HCT116 (cell line): ENCODE results near the gene QRICH2. TPM values are rescaled to one million over a fixed set of nuclear protein-coding genes. Genes with fewer than 3 reads are reported as not detected.
"Not testable (repeated sequence)": the region's sequence is repeated elsewhere in the genome, so short reads cannot be mapped to it uniquely, and the experiment has no call there.

ENCODE experiments used
- ATAC-seq: fragments of 200-7000 bp; cut with Tn5 transposase; 2 replicates; pipeline ENCODE4 v1.9.1; 2020; ENCODE audit warnings: mild to moderate bottlenecking, moderate library complexity
- BruUV-seq: library from RNA; stranded (reverse); fragments of 400-500 nt; replicated peaks from 2 replicates; lab custom pipeline; 2021; lab: Mats Ljungman, UMichigan
- CTCF ChIA-PET: fragments of 300-600 bp; sonication (Branson Sonifier 250); formaldehyde crosslinking; loops from one replicate; lab custom pipeline; 2021; ENCODE audit warnings: antibody characterized with exemption; lab: Charles Lee
- POLR2A ChIA-PET: fragments of 300-600, 350-600 bp; sonication (Branson Sonifier 250); formaldehyde crosslinking; loops from one replicate; lab custom pipeline; 2021; ENCODE audit warnings: antibody characterized with exemption; lab: Charles Lee
- RAD21 ChIA-PET, 2 experiments: fragments of 300-600 bp; sonication (Branson Sonifier 250); formaldehyde crosslinking; loops; one replicate each; lab custom pipeline; 2023; ENCODE audit warnings: low total read pairs in 2 of 2; ENCODE audit not compliant: uncharacterized antibody in 2 of 2, unreplicated experiment in 2 of 2, low non-redundant PET in 1 of 2; lab: Charles Lee
- DNase-seq: peaks from one replicate; pipeline ENCODE4 v3.0.0-alpha.2; 2010; ENCODE audit warnings: low read depth, low spot score
- H2AFZ ChIP-seq: fragments of 200-600 bp; shearing (Covaris generic), sonication (generic); 2 replicates; pipeline ENCODE4 v1.6.1; 2017; ENCODE audit warnings: low read depth, mixed run types, mixed read lengths, antibody characterized with exemption, low read length; ENCODE audit not compliant: poor library complexity, severe bottlenecking
- H3K27ac ChIP-seq: 2 replicates; pipeline ENCODE4 v1.5.1; 2012; ENCODE audit warnings: low read depth, low read length
- H3K27me3 ChIP-seq: fragments of 200-600 bp; sonication (generic); 2 replicates; pipeline ENCODE4 v1.6.1; 2016; ENCODE audit warnings: mixed run types, low read length, mixed read lengths; ENCODE audit not compliant: insufficient read depth
- H3K36me3 ChIP-seq, 2 experiments: fragments of 200-500 bp in 1 of 2; fragments of 200-600 bp in 1 of 2; sonication (Bioruptor generic) in 1 of 2; sonication (generic) in 1 of 2; 2 replicates each; pipeline versions ENCODE4 v1.5.1 to v1.6.1; 2014 to 2016; ENCODE audit warnings: low read length in 2 of 2, inconsistent platforms in 1 of 2, mixed read lengths in 1 of 2, mixed run types in 1 of 2; ENCODE audit not compliant: insufficient read depth in 2 of 2, control insufficient read depth in 1 of 2
- H3K4me1 ChIP-seq, 2 experiments: fragments of 200-600 bp in 1 of 2; sonication (generic) in 1 of 2; 2 replicates each; pipeline versions ENCODE4 v1.5.1 to v1.6.1; 2012 to 2017; ENCODE audit warnings: low read length in 2 of 2, inconsistent platforms in 1 of 2, mild to moderate bottlenecking in 1 of 2, mixed read lengths in 1 of 2, mixed run types in 1 of 2, moderate library complexity in 1 of 2; ENCODE audit not compliant: insufficient read depth in 2 of 2, control insufficient read depth in 1 of 2
- H3K4me2 ChIP-seq: fragments of 200-600 bp; sonication (generic); 2 replicates; pipeline ENCODE4 v1.6.1; 2017; ENCODE audit warnings: mixed run types, low read length, mixed read lengths
- H3K4me3 ChIP-seq, 2 experiments: fragments of 200-600 bp in 1 of 2; sonication (generic) in 1 of 2; replicated peaks in 1 of 2; 2 replicates each; pipeline ENCODE4 v1.5.1; 2011 to 2016; ENCODE audit warnings: low read length in 2 of 2, control low read depth in 1 of 2, low read depth in 1 of 2, mild to moderate bottlenecking in 1 of 2, mixed read lengths in 1 of 2, mixed run types in 1 of 2
- H3K79me2 ChIP-seq: fragments of 200-600 bp; sonication (generic); 2 replicates; pipeline ENCODE4 v1.6.1; 2017; ENCODE audit warnings: mild to moderate bottlenecking, mixed run types, low read length, moderate library complexity, mixed read lengths; ENCODE audit not compliant: insufficient read depth
- H3K9ac ChIP-seq: fragments of 200-600 bp; sonication (generic); 2 replicates; pipeline ENCODE4 v1.6.1; 2016; ENCODE audit warnings: low read length, mixed read lengths
- H3K9me2 ChIP-seq: fragments of 200-600 bp; sonication (generic), shearing (Covaris generic); 2 replicates; pipeline ENCODE4 v1.6.1; 2017; ENCODE audit warnings: mixed run types, mild to moderate bottlenecking, moderate library complexity; ENCODE audit not compliant: insufficient read depth
- H3K9me3 ChIP-seq, 2 experiments: fragments of 200-500 bp in 1 of 2; fragments of 200-600 bp in 1 of 2; sonication (Bioruptor generic) in 1 of 2; sonication (generic) in 1 of 2; 2 replicates each; pipeline ENCODE4 v1.6.1; 2014 to 2017; ENCODE audit warnings: low read length in 2 of 2, mixed read lengths in 2 of 2, inconsistent platforms in 1 of 2, low read depth in 1 of 2, mild to moderate bottlenecking in 1 of 2, mixed run types in 1 of 2, moderate library complexity in 1 of 2; ENCODE audit not compliant: control insufficient read depth in 1 of 2, insufficient read depth in 1 of 2
- H4K20me1 ChIP-seq: fragments of 200-600 bp; sonication (generic), shearing (Covaris generic); 2 replicates; pipeline ENCODE4 v1.6.1; 2017; ENCODE audit warnings: mixed run types, mild to moderate bottlenecking, moderate library complexity; ENCODE audit not compliant: insufficient read depth
- CTCF ChIP-seq, 3 experiments: fragments of 200-600 bp in 1 of 3; sonication (generic) in 1 of 3; IDR thresholded peaks in 2 of 3; conservative IDR thresholded peaks in 1 of 3; 2 replicates each; pipeline ENCODE4 v1.5.1; 2012 to 2017; ENCODE audit warnings: low read depth in 2 of 3, low read length in 2 of 3, antibody characterized with exemption in 1 of 3, borderline replicate concordance in 1 of 3, control low read depth in 1 of 3, mild to moderate bottlenecking in 1 of 3, mixed read lengths in 1 of 3, mixed run types in 1 of 3, moderate library complexity in 1 of 3; ENCODE audit not compliant: insufficient read depth in 1 of 3
- EGR1 ChIP-seq: IDR thresholded peaks from 2 replicates; pipeline ENCODE4 v1.6.1; 2012; ENCODE audit warnings: low read depth
- ELF1 ChIP-seq: IDR thresholded peaks from 2 replicates; pipeline ENCODE4 v1.6.1; 2012; ENCODE audit warnings: low read depth, borderline replicate concordance
- EZH2 ChIP-seq: fragments of 200-600 bp; sonication (generic); IDR thresholded peaks from 2 replicates; pipeline ENCODE4 v1.6.1; 2017; ENCODE audit warnings: antibody characterized with exemption, mixed run types
- SRF ChIP-seq: IDR thresholded peaks from 2 replicates; pipeline ENCODE4 v1.6.1; 2012; ENCODE audit warnings: low read depth
- intact Hi-C: fragments of 100-400 bp; cut with micrococcal nuclease; formaldehyde crosslinking; loops from 2 replicates; pipeline ENCODE4 v1.10.0; 2022
- total RNA-seq: library from RNA; stranded (reverse); gene quantifications from one replicate; pipeline ENCODE4 v1.2.1, GENCODE V29; 2021; ENCODE audit not compliant: unreplicated experiment

QRICH2 gene
- total RNA-seq, 1 experiment from 2014 or later, result 4.9 TPM

GRCh38 chr17:76350463-76350862 lies 42.4 kb upstream of the QRICH2 start:
- Histone ChIP-seq H4K20me1 (peaks cover 4% of the 10 kb centered on the region; the same call in 1 of the 2 replicates), H3K4me1 (peaks cover 0 to 23% of the 10 kb centered on the region in 2 experiments; a peak in 2 of 4 replicates), H2AFZ (no peak overlapping the region), H3K79me2 (peaks cover 41% of the 10 kb centered on the region), H3K4me2 (no peak overlapping the region), H3K9me3 (no peaks in the 10 kb centered on the region), H3K27ac (no peak overlapping the region), H3K36me3 (peaks cover 16 to 20% of the 10 kb centered on the region in 2 experiments; a peak in 2 of 4 replicates), H3K9ac (no peak overlapping the region), H3K27me3 (no peaks in the 10 kb centered on the region), H3K9me2 (no peaks in the 10 kb centered on the region), H3K4me3 (no peak overlapping the region)
- intact Hi-C loops, result loop anchor here (5.0 kb wide), 1 partner anchor 37 kb away; no protein-coding TSS in a partner anchor
- RAD21 ChIA-PET, result no interaction called here
- TF ChIP-seq CTCF (IDR thresholded peaks at IDR 0.05 in 2 of 3, conservative IDR thresholded peaks at IDR 0.05 in 1 of 3; ENCODE audit: borderline replicate concordance in 1 of 3, insufficient read depth in 1 of 3, low read depth in 2 of 3, low read length in 2 of 3) (no peak), SRF (no peak), EGR1 (no peak), EZH2 (no peak), ELF1 (no peak)
- DNase-seq (no peak), ATAC-seq (no peak)
- POLR2A ChIA-PET, result interaction anchor here (0.7 kb wide), 1 partner anchor 15 kb away, joined by 3 read pairs; no protein-coding TSS in a partner anchor
- BruUV-seq, result no TSS peak
- CTCF ChIA-PET, result no interaction called here

- CTCF ChIA-PET, H2AFZ ChIP-seq, H4K20me1 ChIP-seq, POLR2A ChIA-PET, DNase-seq, H3K9ac ChIP-seq, H3K9me2 ChIP-seq, H3K4me2 ChIP-seq, intact Hi-C loops, H3K4me1 ChIP-seq, ATAC-seq, H3K4me3 ChIP-seq, BruUV-seq, RAD21 ChIA-PET, H3K27me3 ChIP-seq, H3K9me3 ChIP-seq, H3K27ac ChIP-seq: not testable (repeated sequence)
- peaks cover 27% of the 10 kb centered on the region for H3K79me2 ChIP-seq
- peaks cover 30 to 33% of the 10 kb centered on the region in 2 experiments; a peak in 3 of 4 replicates for H3K36me3 ChIP-seq
Observed at GRCh38 chr17:76346936-76347335, 38.9 kb upstream of the QRICH2 start.
